ENCODE measurements around the gene EPHA3.

DNA sequence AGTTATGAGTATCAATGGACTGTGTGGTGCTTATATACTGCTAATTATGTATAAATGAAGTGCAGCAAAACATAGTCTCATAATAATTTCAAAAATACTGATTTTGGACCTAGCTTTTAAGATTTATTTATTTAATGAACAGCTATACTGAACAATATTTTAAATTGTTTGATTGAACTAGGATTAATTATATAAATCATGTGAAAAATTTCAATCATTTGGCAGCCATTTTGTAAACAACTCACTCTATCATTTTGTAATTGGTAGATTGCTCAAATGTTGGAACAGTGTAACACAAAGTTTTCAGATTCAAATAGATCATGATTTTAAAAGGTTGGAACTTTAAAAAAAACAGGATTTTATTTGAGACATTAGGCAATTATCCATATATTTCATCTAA lies 47.0 kb downstream of the EPHA3 start:
- TF ChIP-seq PHF8 (IDR thresholded peaks at IDR 0.05; ENCODE audit: borderline replicate concordance, low read depth), result no peak
- TF ChIP-seq, protein P1, sequence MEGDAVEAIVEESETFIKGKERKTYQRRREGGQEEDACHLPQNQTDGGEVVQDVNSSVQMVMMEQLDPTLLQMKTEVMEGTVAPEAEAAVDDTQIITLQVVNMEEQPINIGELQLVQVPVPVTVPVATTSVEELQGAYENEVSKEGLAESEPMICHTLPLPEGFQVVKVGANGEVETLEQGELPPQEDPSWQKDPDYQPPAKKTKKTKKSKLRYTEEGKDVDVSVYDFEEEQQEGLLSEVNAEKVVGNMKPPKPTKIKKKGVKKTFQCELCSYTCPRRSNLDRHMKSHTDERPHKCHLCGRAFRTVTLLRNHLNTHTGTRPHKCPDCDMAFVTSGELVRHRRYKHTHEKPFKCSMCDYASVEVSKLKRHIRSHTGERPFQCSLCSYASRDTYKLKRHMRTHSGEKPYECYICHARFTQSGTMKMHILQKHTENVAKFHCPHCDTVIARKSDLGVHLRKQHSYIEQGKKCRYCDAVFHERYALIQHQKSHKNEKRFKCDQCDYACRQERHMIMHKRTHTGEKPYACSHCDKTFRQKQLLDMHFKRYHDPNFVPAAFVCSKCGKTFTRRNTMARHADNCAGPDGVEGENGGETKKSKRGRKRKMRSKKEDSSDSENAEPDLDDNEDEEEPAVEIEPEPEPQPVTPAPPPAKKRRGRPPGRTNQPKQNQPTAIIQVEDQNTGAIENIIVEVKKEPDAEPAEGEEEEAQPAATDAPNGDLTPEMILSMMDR (IDR thresholded peaks at IDR 0.05), result no peak

Data from A549 (cell line).